HK-2 (cell line): Measurements from ENCODE around the gene ACAN.
A peak's percentile ranks its signal among the peaks of the same experiment; 100 is the strongest.

Experiments
- DNase-seq: peaks from one replicate; pipeline ENCODE4 v3.0.0-alpha.2; 2018; ENCODE audit not compliant: unreplicated experiment

ACAN gene

DNA sequence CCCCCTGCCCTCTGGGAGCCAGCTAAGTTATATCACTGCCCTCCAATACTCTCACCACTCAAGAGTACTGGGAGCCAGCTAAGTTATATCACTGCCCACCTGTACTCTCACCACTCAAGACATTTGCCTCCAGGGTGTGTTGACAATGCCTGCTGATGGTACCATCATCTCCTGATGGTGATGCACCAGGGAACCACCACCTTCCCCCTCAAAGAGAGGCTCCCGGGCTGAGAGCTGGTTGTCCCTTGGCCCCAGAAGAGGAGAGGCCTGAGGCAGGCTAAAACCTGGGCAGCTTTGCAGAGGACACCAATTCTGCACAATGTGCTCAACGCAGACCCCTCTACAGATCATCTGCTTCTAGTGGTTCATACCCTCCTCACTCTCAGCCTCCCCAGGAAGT, 99.6 kb downstream of the ACAN start:
- DNase-seq: no peak

DNA sequence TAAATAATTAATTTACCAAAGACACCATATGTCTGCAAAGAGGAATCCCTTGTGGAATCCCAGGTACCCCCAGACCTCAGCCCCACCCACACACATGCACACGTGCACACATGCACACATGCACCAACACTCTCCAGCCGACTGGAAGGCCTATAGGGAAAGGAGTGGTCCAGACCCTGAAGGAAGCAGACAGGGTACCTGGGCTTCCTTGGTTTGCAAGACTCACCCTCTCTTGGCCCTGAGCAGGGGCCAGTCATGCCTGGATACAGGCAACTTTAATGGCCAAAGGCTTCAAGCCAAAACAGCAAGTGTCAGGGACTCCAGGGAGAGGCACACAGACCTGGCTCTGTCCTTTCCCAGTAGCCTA, 101.0 kb downstream of the ACAN start:
- no peak for DNase-seq

DNA sequence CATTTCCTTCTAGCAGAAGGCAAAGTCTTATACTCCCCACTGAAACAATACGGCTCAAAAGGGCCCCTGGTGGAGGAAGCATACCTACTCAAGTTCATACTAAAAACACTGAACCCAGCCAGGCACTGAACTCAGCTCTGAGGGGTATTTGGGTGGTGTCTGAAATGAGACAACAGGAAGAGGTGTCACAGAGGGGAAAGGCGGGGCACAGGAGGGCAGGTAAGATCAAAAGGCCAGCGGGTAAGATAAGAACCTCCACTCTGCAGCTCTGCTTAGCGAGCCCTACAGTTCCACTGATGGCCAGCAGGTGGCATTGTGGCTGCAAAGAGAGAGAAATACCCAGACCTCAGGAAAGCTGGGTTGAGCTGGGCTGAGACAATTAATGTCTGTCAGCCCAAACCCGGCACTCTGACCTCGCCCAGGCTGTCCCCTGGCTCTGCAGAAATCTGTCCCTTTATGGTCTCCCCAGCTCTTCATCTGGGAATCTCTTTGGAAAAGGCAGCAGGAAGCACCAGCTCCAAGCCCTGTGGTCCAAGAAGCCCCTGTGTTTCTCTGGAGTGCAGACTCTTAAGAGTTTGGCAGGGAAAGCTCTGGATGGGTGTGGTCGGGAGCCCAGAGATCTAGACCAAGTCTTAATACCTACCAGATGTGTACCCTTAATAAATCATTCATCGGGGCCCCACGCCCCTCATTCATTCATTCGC, 101.5 kb downstream of the ACAN start:
- peak; percentile 68 for DNase-seq

DNA sequence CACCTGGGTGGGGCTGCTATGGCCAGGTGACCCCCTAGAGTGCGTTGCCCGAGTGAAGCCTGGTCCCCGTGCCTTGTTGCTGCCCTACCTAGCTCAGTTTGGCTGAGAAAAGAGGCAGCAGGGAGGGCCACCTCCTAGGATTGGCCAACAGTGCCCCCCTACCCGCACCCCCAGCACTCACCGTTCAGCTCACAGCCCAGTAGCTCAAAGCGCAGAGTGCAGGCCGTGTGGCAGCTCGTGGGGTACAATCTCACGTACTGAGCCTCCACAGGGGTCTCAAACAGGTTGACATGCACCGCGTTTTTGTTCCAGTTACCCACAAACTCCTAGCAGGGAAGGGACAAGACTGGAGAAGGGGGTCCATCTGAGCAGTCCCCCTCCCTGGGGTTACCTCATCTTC, 102.3 kb downstream of the ACAN start:
- no peak for DNase-seq

DNA sequence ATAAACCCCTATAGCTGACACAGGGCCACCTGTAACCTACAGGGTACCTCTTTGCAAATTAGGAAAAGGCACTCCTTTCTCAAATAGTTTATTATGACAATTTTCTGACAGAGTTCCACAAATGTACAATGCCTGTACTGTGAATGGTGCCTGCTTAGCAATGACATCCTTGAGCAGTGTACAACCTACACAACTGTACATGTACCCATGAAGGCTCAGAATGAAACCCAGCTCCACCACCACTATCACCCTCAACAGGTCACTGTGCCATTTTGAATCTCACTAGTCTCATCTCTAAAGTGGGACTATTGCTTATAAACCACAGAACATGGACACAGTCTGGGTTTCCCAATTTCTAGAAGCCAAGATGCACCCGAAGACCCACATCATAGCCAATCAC, 102.9 kb downstream of the ACAN start:
- DNase-seq: no peak

DNA sequence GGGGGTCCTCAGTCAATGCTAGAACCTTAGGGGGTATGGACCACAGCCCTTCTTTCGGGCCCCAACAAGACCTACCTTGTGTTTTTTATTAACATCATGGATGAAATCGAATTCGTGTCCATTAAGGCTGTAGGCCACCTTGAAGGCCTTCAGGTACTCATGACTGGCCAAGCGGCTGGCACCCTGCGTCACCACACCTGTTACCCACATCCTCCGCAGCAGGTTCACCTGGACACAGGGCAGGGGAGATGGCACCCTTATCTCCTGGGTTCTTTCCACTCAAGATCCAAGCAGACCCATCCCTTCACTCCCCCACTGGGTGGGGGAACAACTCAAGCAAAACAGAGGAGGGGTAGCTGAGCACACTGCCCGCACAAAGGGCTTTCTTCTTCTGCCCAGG, 103.3 kb downstream of the ACAN start:
- no peak for DNase-seq

DNA sequence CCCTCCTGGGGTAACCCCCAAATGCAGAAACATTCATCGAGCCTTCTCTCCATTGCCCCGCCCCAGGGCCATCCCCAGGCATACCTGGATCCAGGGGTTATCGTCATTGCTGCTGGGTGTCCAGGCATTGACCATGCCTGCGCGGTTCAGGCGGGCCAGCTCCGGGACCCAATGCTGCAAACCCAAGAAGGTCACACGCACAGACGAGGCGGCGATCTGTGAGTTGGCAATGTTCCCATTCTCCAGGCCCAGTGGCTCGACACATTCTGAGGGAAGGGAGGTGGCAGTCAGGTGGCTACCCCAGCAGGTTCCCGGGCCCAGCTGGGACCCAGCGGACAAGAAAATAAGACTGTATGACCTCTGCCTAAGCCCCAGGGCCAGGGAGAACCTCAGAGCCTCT, 103.9 kb downstream of the ACAN start:
- no peak for DNase-seq

DNA sequence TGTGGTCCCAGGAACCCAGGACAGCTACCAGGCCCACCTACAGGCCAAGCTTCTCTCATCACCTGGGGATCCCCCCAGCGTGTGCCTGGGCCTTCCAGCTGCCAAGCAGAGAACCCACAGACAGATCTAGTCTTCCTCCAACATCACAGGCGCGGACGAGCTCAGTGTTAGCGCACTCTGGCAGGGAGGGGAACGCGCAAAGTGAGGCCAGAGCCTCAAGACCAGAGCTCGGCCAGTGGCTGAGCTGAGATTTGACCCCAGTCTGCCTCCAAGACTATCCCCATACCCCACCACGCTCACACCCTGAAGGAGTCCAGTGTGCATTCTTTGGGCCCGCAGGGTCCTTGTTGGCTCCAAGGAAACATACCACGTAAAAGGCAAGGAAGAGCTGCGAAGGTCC, 104.9 kb downstream of the ACAN start:
- DNase-seq: no peak

DNA sequence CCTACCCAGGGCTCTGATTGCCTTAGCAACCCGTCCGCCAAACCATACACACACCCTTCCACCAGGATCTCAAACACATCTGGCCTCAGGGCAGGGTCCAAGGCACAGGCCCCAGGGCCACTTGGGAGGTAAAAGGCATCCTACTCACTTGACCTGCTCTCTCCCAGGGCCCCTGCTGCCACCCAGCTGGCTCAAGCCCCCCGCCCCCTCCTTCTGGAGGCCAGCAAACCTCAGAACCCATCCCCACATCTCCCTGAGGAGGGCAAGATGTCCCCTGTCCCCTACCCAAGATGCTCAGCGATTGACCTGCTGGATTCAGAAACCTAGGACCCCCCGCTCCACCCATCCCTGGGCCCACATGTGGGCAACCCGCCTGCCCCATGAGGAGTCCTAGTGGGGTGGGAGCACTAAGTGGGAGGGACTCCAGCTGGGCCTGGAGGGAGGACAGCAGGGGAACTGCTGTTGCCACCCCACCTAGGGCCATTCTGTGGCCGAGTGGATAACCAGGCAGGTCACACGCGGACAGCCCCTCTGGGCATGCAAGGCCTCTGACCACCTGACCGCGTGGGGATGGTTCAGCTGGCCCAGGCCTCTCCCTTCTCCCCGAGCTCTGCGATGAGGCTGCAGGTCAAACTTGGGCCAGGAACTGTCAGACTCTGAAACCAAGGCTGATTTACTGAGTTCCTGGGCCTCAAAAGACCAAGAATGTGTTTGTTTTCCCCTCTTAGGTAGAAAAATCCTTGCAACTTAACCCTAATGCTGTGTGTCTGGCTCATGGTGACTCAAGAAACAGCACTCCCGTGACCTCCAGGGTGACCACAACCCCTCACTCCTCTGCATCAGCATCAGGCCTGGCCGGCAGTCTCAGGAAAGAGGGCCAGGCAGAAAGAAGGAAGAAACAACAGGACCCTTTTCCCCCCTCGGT, 105.7 kb downstream of the ACAN start:
- no peak for DNase-seq

DNA sequence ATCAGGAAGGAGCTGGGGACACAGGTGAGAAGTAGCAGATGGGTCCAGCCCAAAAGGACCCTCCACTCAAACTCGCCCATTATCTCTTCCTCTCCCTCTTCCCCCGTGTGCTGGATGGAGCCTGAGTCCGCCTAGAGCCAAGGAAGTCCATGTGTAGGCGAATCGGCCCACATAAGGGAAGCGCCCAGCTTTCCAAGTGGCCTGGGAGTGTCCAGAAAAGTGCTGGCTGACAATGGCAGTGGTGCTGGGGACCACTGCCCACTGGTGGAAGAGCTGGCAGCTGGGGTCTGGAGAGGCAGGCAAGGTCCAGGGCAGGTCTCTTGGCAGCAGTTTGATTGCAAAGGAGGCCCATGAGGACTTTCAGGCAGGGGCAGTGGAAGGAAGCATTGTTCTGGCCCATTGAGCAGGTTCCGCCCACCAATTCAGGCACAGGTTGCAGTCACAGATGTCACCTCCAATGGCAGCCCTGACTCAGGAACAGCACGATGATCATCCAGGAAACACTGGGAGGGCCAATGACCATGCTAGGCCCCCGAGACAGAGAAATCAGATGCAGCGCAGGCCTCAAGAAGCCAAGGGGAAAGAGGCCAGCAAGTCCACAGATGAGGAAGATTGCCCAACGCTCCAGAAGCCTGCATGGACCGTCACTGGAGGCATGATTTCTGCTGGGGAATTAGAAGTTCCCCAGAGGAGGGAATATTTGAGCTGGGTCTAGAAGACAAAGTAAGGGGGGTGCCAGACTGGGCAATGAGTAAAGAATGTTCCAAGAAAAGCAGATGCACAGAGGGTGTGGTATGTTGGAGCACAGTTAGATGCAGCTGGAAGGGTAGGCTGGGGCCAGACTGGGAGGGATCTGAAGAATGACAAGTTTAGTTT, 107.0 kb downstream of the ACAN start:
- no peak for DNase-seq

DNA sequence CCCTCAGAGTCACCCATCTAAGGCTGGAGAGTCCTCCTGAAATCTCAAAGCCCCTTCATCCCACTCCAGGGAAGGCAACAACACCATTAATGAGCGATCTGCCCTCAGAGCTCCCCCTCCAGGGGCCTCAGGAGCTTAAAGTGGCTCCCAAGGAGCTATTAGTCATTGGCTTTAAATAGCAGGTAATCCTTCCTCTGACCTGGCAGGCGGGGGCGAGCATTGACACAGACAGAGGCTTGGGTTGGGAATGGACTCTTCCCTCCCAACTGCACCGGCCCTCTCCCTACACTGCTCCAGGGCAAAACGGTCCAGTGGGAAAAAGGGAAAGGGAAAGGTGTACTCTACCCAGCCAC, 108.5 kb downstream of the ACAN start:
- peak; percentile 46 for DNase-seq

DNA sequence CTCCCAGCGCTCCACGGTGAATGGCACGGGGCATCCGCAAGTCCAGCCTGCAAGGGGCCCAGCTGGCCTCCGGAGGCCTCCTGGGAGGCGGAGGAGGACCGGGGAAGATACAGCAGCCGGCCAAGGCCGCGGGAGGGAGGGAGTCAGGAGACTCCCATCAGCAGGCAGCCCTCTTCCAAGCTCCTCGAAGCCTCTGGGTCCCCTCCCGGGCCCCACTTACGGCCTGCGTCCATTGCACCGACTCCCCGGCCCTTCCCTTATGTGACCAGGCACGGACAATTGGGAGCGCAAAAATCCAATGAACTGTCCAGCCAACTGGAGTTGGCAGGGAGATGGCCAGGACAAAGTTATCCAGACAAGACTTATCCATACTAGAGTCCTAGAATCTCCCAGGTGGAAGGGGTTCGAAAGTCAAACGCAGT, 109.3 kb downstream of the ACAN start:
- peak; percentile 25 for DNase-seq

DNA sequence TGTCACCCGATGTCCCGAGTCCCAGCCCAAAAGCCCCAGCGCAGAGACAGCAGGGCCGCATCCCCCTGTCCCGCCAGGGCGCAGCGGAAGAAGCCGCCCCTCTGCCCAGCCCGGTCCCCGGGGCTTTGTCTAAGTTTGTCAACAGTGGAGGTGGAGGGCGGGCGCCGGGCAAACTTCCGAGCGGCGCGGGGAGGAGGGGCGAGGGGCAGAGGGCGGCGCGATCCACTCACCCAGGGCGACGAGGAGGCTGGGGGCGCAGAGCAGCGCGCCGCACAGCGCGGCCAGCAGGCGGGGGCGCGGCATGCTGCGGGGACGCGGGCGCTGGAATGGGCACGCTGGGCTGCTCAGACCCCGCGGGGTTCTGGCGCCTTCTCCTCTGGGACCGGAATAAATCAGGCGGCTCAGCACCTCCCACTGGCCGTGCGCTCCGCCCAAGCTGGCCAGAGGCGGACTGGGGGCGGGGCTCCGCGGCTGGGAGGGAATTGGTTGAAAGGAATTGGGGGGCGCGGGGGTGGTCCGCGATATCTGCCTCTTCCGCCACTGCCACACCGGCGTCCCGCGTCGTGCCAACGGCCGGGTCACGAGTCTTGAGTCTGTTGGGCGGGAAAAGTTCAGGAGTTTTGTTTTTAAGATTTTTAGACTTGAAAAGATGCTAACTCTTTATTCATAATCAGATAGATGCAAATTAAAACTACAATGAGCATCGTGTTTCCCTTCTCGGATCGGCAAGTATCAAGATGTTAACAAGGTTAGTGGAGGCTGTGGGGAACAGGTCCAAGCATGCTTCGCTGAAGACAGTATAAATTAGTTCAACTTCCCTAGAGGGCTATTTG, 110.0 kb downstream of the ACAN start, which contains the start of gene MFGE8:
MFGE8 (minus strand) TSS at position 363 of the 833 bp plus-strand sequence; CDS start at position 303, 60 bp downstream.
- peak; percentile 49 for DNase-seq

DNA sequence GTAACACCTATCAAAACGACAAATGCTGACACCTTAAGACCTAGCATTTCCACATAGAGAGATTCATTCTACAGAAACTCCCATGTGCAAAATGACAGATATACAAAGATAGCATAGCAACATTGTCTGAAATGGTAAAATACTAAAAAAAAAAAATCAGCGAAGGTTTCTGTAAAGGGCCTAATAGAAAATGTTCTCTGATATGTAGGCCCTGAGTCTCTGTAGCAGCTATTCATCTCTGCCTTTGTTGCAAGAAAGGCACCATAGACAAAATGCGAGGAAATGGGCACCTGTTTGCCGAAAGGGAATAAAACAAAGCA, 110.6 kb downstream of the ACAN start:
- DNase-seq: no peak

DNA sequence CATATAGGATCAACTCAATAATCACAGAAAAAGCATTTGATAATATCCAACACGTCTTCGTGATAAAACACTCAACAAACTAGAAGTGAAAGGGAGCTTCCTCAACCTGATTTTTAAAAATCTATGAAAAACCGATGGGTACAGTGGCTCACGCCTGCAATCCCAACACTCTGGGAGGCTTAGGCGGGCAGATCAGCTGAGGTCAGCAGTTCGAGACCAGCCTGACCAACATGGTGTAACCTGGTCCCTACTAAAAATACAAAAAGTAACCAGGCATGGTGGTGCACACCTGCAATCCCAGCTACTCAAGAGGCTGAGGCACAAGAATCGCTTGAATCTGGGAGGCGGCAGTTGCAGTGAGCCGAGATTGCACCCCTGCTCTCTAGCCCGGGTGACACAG, 112.1 kb downstream of the ACAN start:
- no peak for DNase-seq

DNA sequence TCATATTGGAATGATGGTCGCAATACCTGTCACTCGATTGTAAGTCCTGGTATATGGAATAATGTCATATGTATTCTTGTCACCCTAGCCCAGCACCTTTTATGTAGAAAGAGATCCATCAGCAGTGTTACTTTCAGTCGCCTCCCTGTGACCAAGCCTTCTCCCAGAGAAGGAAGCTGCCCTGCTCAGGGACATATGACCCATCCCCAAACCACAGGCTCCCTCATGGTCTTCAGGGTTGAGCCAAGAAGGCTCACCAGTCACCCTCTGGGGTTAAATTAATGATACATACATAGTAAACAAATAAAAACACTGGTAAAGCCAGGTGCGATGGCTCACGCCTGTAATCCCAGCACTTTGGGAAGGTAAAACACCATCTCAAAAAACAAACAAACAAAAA, 114.5 kb downstream of the ACAN start:
- DNase-seq: no peak

DNA sequence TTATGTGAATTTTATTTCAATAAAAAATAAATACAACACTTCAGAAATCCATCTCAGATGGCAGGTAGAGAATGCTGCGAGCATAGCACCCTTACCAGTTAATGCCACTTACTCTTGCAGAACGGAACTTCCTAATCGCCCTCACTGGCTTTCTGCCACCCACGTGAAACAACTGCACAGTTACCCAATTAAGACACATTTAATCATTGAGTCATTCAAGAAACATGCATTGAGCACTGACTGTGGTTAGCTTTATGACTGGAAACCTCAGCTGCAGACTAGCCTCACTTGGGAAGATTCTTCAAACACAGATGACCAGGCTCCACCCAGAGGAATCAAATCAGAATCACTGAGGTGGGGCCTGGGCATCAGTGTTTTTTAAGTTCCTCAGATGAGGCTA, 115.5 kb downstream of the ACAN start:
- DNase-seq: peak; percentile 68

DNA sequence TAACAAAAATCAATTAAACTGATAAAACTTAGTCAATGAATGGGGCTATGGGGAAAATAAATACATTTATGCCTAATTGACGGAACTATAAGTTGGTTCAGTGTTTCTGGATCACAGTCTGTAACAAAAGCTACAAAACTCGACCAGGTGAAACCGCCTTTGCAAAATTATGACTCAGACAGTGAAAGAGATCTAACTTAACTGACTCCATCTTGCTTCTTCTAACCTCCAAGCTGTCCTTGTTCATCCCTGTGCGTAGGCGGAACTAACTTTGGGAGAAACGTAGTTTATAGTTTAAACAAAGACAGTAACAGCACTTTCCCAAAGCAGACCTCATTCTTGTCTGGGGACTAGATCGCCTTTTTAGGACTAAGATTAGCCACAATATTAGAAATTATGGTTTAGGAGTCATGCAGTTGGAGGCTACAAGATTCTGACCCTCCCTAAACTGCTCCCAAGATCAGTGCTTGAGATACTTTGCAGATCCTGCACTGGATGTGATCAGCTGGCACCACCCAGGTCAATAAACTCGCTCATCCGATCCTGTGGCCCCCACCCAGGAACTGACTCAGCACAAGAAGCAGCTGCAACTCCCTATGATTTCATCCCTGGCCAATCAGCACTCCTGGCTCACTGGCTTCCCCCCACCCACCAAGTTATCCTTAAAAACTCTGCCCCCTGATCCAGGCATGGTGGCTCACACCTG, 117.1 kb downstream of the ACAN start:
- DNase-seq: peak; percentile 50

DNA sequence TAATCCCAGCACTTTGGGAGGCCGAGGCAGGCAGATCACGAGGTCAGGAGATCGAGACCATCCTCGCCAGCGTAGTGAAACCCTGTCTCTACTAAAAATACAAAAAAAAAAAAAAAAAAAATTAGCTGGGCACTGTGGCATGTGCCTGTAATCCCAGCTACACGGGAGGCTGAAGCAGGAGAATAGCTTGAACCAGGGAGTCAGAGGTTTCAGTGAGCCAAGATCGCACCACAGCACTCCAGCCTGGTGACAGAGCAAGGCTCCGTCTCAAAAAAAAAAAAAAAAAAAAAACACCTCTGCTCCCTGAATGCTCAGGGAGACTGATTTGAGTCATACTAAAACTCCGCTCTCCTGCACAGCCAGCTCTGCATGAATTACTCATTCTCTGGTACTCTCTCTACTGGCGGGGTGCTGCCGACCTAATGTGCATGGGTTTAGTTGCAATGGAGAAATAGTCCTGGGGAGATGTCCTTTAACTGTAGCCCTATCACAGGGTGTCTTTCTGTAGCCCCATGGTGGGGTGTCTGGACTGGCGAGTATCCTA, 117.7 kb downstream of the ACAN start:
- DNase-seq: peak; percentile 45
